ENCODE results near the gene PEX10.

Gene PEX10

GRCh38 chr1:2402420-2402819 lies 9.9 kb downstream of the PEX10 start:
- DNase-seq, result no peak

- DNase-seq, result no peak
These were observed 11.3 kb downstream of the PEX10 start for GRCh38 chr1:2400950-2401649.

DNA sequence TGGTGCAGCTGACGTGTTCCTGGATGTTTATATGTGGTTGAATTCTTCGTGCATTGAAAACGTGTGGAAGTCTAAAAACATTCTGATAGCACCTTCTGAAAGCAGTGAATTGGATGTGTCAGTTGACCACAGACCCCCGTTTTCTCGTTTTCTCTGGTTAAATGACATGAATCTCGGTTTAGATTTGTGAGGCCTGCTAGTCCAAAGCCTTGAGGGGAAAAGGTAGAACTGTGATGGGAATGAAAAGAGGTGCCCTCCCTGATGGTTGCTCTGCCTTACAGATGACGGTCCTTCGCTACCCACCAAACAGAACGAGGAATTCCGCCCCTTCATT lies 11.8 kb downstream of the PEX10 start:
- DNase-seq, result no peak

- no peak for DNase-seq
These were observed 12.3 kb downstream of the PEX10 start for GRCh38 chr1:2399890-2400575.

DNA sequence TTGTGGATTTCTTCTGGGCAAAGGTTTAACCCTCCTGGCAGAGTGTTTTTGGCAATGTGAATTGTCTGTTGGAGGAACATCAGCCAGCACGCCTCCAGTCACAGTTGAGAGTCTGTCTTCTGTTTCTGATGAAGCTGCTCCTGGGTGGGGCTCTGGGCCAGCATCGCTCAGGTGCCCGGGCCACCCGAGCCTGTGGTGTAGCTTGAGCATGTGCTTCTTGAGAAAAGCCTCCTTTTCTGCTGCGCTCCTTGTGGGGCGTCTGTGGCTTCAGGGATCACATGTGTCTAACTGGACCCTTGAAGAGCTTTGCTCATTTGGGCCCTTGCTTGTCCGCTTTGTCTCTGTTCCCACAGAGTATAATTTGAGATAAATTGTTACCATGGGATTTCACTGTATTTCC lies 13.5 kb downstream of the PEX10 start:
- DNase-seq, result no peak

- DNase-seq, result no peak
These were observed 15.2 kb downstream of the PEX10 start for GRCh38 chr1:2397007-2397679.

DNA sequence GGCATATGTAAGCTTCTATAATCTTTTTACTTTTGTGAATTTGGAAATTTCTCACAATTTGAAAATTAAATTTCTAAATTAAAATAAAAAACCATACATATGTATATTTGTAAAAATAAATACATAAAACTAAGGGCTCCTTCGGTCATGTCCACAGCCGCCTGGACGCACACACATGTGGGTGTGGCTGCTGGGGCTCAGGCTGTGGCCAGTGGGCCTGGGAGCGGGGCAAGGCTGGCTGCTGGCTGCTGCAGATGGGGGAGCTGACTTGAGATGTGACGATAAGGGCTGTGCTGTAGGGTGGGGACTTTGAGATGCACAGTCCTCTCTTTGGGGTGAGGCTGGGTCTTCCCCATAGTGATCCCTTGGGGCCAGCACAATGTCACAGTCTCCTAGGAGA lies 15.9 kb downstream of the PEX10 start:
- DNase-seq, result no peak

DNA sequence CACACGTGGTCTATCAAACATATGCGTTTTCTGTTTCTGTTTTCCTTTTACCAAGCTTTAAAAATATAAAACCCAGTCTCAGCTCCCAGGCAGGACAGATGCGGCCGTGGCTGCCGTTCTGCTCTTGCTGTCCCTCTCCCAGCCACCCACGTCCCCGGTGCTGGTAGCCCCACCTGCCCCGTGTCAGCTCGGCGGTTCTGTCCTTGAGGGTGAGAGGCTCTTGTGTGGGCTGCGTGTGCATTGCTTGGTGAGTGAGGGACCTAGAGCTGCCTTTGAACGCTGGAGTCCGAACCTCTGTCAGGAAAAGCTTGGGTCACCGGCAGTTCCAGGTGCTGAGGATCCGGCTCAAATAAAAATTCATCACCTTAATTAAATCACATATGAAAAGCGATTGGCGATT lies 16.3 kb downstream of the PEX10 start:
- DNase-seq, result no peak

DNA sequence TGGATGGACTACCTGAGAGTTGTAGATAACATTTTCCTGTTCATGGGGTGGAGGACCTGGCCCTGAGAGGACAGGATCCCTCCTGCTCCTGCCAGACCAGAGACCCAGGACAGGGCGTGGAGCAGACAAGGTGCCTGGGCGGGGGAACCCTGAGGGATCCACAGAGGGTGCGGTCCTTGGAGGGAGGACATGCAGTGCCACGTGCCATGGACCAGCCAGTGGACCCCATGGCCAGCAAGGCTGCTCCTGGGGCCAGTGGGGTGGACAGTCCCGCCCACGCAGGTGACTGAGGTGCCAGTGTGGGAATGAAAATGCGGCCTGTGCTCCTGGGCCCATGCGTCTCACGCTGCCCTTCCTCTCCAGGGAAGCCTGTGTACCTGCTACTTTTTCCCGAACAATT lies 17.1 kb downstream of the PEX10 start:
- DNase-seq, result no peak

GRCh38 chr1:2394761-2395160 lies 17.6 kb downstream of the PEX10 start:
- no peak for DNase-seq

DNA sequence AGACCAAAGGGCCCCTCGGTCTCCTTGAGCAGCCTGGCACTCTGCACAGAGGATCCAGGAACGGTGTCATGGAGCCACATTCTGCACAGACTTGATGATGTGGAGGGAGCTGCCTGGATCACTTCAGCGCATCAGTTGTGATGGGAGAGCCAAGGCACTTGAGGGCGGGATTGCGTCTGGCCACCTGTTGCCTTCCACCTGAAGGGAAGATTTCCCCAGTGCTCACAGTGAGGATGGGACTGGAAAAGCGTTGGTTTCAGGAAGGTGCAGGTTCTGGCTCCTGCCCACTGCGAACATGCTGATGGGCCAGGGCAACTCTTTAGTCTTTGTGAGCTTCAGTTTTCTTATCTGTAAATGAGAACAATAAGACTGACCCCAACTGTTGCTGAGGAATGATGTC lies 18.1 kb downstream of the PEX10 start:
- no peak for DNase-seq

DNA sequence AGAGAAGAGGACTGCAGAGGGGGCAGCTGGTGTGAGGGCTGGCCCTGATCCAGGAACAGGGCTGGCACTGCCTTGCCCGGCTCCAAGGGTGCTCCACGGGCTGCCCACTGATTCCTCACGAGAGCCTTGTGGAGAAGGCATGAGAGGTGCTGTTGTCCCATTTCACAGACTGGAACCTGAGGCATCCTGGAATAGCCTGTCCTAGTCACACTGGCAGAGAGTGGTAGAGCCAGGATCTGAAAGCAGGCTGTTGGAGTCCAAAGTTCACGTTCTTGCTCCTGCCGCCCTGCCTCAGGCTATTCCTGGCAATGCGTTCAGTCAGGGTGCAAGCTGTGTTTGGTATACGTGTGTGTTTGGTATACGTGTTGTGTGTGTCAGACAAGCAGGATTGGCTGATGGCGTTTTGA lies 18.9 kb downstream of the PEX10 start:
- DNase-seq, result no peak

DNA sequence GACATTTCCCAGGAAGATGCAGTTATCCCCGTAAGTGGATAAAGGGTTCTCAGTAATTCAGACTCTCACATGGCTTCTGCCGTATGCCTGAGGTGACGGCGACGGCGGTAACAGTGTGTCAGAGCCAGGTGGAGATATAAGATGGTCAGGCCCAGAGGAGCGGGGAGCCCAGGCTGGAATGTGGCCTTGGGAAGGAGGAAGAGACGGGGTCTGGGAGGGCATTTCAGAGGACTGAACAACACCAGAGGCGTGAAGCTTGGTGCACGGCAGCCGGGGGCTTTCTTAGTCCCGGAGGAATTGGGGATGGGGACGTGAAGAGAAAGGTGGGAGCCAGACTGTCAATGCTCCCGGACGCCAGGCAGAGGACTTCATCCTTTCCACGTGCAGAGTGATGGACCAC lies 19.7 kb downstream of the PEX10 start:
- no peak for DNase-seq

GRCh38 chr1:2391931-2392509 lies 20.3 kb downstream of the PEX10 start:
- DNase-seq, result no peak

DNA sequence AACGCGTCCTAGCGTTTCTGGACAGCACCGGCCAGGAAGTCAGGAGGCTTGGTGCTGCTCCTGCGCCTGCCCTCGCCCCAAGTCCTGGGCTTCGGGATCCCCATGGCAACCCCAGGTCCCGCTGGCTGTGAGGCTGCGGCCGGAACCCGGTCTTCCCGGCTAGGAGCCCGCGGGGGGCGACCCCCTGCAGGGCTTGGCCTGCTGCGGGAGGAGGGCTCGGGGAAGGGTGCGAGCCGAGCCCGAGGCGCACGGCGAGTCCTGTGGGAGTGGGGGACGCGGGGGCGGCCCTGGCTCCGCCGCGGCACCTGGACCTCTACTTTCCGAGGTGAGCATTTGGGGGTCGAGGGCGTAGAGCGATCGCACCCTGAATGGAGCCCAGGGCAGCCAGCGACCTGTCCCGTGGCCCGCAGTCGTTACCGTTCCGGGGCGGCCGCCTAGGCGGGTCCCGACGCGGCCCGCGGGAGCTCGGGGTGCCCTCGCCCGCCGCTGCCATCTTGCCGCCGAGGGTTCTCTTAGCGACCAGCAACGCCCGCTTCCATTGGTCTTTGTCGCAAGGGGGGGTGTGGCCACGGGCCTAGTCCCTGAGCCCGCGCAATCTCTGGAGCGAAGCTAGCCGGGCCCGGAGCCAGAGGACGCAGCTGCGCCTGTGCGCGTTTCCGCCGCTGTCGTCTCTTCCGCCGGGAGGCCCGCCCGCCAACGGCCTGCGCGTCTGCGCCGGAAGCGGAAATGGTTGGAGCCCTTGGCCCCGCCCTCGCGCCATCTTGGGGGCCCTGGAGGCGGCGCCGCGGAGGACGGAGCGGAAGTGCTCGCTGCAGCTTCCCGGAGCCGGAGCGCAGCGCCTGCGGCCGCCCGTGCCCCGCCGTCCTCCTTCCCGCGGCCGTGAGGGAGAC lies 21.1 kb downstream of the PEX10 start, which contains the start of the genes MORN1 and RER1:
Gene MORN1, minus strand, starts transcription at position 514 of the 890 bp plus-strand sequence. Its CDS starts 21 bp downstream, at position 493.
Gene RER1, plus strand, starts transcription at position 801 of the 890 bp plus-strand sequence. CDS start 3,950 bp downstream, outside the sequence.
- DNase-seq, result peak; percentile 84

GRCh38 chr1:2389644-2390043 lies 22.7 kb downstream of the PEX10 start:
- DNase-seq, result no peak

- no peak for DNase-seq
These were observed 24.1 kb downstream of the PEX10 start for GRCh38 chr1:2388004-2388913.

GRCh38 chr1:2386636-2387611 lies 25.4 kb downstream of the PEX10 start:
- DNase-seq, result no peak

DNA sequence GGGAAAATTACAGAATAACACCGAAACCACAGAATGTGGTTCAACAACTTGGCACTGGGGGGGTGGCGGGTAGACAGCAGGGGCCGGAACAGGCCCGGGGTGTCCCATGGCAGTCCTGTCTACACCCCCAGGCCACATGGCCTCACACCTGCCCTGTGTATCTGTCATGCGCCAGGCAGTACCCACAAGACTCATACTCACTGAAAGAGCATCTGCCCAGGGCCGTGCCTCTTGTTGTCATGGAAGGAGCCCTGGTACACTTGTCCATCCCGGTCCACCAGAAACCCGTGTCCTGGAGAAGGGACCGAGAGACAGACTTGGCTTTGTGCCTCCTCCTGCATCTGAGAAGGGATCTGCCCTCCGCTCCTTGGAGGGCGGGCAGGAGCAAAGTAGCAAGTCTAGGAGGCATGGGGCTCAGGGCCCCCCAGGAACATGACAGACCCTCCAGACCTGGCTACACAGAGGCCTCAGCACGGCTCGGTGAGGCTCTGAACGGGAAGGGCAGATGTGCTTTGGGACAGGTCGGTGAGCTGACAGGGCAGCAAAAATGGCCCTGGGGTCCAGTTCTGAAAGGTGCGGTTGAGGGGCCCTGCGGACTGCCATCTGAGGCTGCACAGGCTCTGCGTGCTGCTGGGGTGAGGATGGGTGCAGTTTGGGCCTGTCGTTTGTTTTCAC lies 26.6 kb downstream of the PEX10 start:
- DNase-seq, result no peak

Data from SIG-M5 (cell line).